Measurements from ENCODE around the gene MSI1. TPM values are rescaled to one million over a fixed set of nuclear protein-coding genes. Genes with fewer than 3 reads are reported as not detected.

Gene MSI1
- total RNA-seq, 1 donor from 2014 or later, result 0.79 TPM

- no peak overlapping the region for H3K27ac Mint-ChIP-seq
- no peaks in the 10 kb centered on the region for H3K9me3 Mint-ChIP-seq
- peak; percentile 89 for DNase-seq
- no peak overlapping the region for H3K4me3 Mint-ChIP-seq
- H3K36me3 Mint-ChIP-seq (ENCODE audit: low read depth), result no peaks in the 10 kb centered on the region
- peaks cover 35% of the 10 kb centered on the region for H3K27me3 Mint-ChIP-seq
- intact Hi-C loops (cut with micrococcal nuclease), result loop anchor here (1.0 to 2.0 kb wide), 2 partner anchors 74 to 82 kb away; partner anchors contain the start of gene COX6A1
- H3K4me1 Mint-ChIP-seq, result no peaks in the 10 kb centered on the region
Observed at GRCh38 chr12:120356567-120357030, 12.4 kb downstream of the MSI1 start.

DNA sequence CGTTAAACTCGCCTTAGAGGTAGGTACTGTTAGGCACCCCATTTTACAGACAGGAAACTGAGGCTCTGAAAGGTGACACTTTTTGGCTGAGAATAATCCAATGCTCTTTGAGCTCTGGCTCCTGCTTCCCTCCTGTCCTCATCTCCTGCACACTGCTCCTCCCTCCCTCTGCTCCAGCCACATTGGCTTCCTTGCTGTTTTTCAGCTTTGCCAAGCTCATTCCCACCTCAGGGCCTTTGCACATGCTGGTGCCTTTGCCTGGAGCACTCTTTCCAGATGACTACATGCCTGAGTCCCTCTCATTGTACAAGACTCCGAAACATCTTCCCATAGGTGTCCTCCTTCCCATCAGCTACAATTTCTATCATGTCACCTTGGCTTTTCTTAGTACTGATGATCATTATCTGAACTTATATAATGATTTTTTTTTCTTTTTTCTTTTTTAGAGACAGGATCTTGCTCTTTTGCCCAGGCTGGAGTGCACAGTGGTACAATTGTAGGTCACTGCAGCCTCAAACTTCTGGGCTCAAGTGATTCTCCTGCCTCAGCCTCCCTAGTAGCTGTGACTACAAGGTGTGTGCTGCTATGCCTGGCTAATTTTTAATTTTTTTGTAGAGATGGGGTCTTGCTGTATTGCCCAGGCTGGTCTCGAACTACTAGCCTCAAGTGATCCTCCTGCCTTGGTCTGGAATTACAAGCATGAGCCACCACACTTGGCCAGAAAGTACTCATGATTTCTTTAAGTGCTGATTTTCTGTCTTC lies 15.2 kb downstream of the MSI1 start:
- Mint-ChIP-seq H3K4me3 (no peak overlapping the region), H3K27me3 (peaks cover 15% of the 10 kb centered on the region), H3K36me3 (ENCODE audit: low read depth) (no peaks in the 10 kb centered on the region), H3K27ac (no peak overlapping the region), H3K9me3 (no peaks in the 10 kb centered on the region), H3K4me1 (no peaks in the 10 kb centered on the region)
- DNase-seq, result no peak
- intact Hi-C loops (cut with micrococcal nuclease), result no loop called here

DNA sequence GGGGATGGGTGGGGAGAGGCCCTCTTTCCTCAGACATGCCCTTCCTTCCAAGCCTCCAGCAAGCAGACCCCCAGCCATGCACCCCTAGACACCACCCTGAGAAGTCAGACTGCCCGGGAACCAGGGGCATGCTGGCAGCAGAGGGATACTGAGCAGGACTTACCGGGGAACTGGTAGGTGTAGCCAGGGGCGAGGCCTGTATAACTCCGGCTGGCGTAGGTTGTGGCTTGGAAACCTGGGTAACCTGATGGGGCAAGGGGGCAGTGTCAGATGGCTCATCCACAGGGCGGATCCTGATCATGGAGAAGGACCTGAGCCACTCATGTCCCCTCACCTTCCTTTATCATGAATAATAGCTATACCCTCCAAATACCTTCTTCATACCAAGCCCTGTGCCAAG lies 15.8 kb downstream of the MSI1 start:
- Mint-ChIP-seq H3K4me3 (no peak overlapping the region), H3K9me3 (no peaks in the 10 kb centered on the region), H3K4me1 (no peaks in the 10 kb centered on the region), H3K36me3 (ENCODE audit: low read depth) (no peaks in the 10 kb centered on the region), H3K27me3 (peaks cover 13% of the 10 kb centered on the region), H3K27ac (no peak overlapping the region)
- intact Hi-C loops (cut with micrococcal nuclease), result no loop called here
- no peak for DNase-seq

DNA sequence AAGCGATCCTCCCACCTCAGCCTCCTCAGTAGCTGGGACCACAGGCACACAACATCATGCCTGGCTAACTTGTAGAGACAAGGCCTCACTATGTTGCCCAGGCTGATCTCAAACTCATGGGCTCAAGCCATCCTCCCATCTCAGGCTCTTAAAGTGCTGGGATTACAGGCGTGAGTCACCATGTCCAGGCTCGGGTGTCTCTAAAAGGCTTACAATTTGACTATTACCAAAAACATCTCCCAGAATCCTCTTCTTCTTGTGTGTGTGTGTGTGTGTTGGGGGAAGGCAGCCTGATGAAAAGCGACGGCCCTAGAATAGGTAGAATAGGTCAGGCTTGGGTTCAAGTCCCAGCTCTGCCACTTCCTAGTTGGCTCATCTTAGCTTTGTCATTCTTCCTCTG lies 16.8 kb downstream of the MSI1 start:
- DNase-seq, result no peak
- Mint-ChIP-seq H3K4me1 (no peaks in the 10 kb centered on the region), H3K36me3 (ENCODE audit: low read depth) (no peaks in the 10 kb centered on the region), H3K27me3 (peaks cover 8% of the 10 kb centered on the region), H3K4me3 (no peak overlapping the region), H3K27ac (no peak overlapping the region), H3K9me3 (no peaks in the 10 kb centered on the region)
- intact Hi-C loops (cut with micrococcal nuclease), result no loop called here

DNA sequence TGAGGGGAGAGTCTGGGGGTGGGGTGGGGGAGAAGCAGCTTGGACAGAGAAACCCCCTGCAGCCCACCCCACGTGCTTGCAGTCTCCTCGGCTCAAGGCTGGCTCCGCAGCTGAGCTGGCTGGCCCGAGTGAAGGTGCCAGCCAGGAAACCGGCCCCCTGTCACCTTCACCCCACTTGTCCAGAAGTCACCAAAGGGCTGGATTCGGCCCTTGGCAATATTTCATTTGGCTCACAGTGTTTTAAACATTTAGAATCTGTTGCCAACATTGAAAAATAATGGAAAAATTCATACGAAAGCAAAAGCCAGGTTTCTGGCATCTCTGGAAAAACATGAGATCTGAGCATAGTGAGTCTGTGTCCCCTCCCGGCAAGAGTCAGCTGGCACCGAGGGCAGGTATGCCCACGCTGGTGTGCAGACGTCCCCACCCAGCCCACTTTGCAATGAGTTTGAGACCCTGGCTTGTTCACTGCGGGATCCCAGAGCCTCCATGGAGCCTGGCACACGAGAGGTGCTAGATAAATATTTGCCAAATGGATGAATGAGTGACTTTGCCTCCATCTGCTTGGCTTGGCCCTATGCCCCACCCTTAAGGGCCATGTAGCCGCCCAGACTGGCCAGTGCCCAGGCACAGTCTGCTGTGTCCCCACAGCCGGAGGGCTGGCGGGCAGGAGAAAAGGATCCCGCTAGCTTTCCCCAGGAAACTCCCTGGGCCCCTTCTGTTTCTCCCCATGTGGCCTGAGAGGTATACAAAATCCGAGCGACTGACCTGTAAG lies 18.2 kb downstream of the MSI1 start:
- H3K27ac Mint-ChIP-seq, result no peak overlapping the region
- H3K4me1 Mint-ChIP-seq, result no peaks in the 10 kb centered on the region
- intact Hi-C loops (cut with micrococcal nuclease), result no loop called here
- H3K36me3 Mint-ChIP-seq (ENCODE audit: low read depth), result no peaks in the 10 kb centered on the region
- peaks cover 4% of the 10 kb centered on the region for H3K27me3 Mint-ChIP-seq
- H3K9me3 Mint-ChIP-seq, result no peaks in the 10 kb centered on the region
- H3K4me3 Mint-ChIP-seq, result no peak overlapping the region
- DNase-seq, result no peak

DNA sequence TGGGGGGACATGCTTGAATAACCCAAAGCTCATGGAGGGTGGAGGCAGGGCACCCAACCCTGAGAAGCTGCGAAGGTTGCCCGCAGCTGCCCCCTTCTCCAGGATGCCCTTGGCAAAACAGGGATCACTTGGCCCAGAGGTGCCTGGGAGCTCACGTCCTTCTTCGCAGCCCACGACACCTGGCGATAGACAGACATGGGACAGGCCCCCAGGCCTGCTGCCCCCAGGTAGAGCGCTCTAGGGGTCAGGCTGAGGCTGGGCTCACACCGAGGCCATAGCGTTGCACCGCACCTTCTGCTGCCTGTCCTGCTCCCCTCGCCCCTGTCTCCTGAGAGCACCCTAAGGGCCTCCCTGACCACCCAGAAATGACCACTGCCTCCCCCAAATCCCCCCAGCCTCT lies 21.2 kb downstream of the MSI1 start:
- Mint-ChIP-seq H3K9me3 (no peaks in the 10 kb centered on the region), H3K4me3 (no peak overlapping the region), H3K27me3 (peaks cover 1% of the 10 kb centered on the region), H3K27ac (no peak overlapping the region), H3K36me3 (ENCODE audit: low read depth) (no peaks in the 10 kb centered on the region), H3K4me1 (no peaks in the 10 kb centered on the region)
- no peak for DNase-seq
- intact Hi-C loops (cut with micrococcal nuclease), result no loop called here

- Mint-ChIP-seq H3K27me3 (no peaks in the 10 kb centered on the region), H3K4me3 (no peak overlapping the region), H3K27ac (no peak overlapping the region), H3K36me3 (ENCODE audit: low read depth) (no peaks in the 10 kb centered on the region), H3K9me3 (no peaks in the 10 kb centered on the region), H3K4me1 (no peaks in the 10 kb centered on the region)
- no peak for DNase-seq
- intact Hi-C loops (cut with micrococcal nuclease), result no loop called here
Observed at GRCh38 chr12:120346681-120347080, 22.3 kb downstream of the MSI1 start.

DNA sequence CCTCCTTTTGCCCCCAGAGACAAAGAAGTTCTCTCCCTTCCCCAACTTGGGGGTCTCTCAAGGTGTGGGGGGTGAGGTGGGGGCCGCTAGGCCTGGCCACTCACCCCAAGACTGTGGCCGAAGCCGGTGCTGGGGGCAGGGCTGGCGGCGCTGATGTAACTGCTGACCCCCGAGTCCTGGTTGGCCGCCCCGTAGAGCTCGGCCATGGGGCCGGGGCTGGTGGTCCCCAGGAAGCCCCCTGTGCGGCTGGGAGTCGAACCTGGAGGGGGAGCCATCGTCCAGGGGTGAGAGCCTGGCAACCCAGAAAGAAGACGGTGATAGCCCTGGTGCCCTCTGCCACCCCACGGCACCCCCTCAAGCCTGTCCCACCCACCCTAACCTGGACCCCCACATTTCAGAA lies 22.9 kb downstream of the MSI1 start:
- intact Hi-C loops (cut with micrococcal nuclease), result no loop called here
- no peaks in the 10 kb centered on the region for H3K9me3 Mint-ChIP-seq
- H3K4me3 Mint-ChIP-seq, result no peak overlapping the region
- H3K27ac Mint-ChIP-seq, result no peak overlapping the region
- H3K36me3 Mint-ChIP-seq (ENCODE audit: low read depth), result no peaks in the 10 kb centered on the region
- H3K4me1 Mint-ChIP-seq, result no peaks in the 10 kb centered on the region
- no peak for DNase-seq
- H3K27me3 Mint-ChIP-seq, result no peaks in the 10 kb centered on the region

GRCh38 chr12:120343692-120344091 lies 25.3 kb downstream of the MSI1 start:
- no peak for DNase-seq
- no peaks in the 10 kb centered on the region for H3K4me1 Mint-ChIP-seq
- H3K4me3 Mint-ChIP-seq, result no peak overlapping the region
- intact Hi-C loops (cut with micrococcal nuclease), result no loop called here
- peaks cover 2% of the 10 kb centered on the region for H3K27me3 Mint-ChIP-seq
- no peak overlapping the region for H3K27ac Mint-ChIP-seq
- H3K36me3 Mint-ChIP-seq (ENCODE audit: low read depth), result no peaks in the 10 kb centered on the region
- no peaks in the 10 kb centered on the region for H3K9me3 Mint-ChIP-seq

GRCh38 chr12:120343039-120343537 lies 25.9 kb downstream of the MSI1 start:
- no peak overlapping the region for H3K27ac Mint-ChIP-seq
- peaks cover 2% of the 10 kb centered on the region for H3K9me3 Mint-ChIP-seq
- no peak overlapping the region for H3K4me3 Mint-ChIP-seq
- H3K36me3 Mint-ChIP-seq (ENCODE audit: low read depth), result no peaks in the 10 kb centered on the region
- DNase-seq, result no peak
- H3K4me1 Mint-ChIP-seq, result no peaks in the 10 kb centered on the region
- peaks cover 2% of the 10 kb centered on the region for H3K27me3 Mint-ChIP-seq
- intact Hi-C loops (cut with micrococcal nuclease), result no loop called here

- Mint-ChIP-seq H3K36me3 (ENCODE audit: low read depth) (no peaks in the 10 kb centered on the region), H3K4me1 (no peaks in the 10 kb centered on the region), H3K27ac (no peak overlapping the region), H3K27me3 (peaks cover 4% of the 10 kb centered on the region), H3K9me3 (peaks cover 9% of the 10 kb centered on the region), H3K4me3 (no peak overlapping the region)
- intact Hi-C loops (cut with micrococcal nuclease), result no loop called here
- DNase-seq, result no peak
Observed at GRCh38 chr12:120342175-120343038, 26.6 kb downstream of the MSI1 start.

- no peaks in the 10 kb centered on the region for H3K36me3 Mint-ChIP-seq (ENCODE audit: low read depth)
- H3K27ac Mint-ChIP-seq, result no peak overlapping the region
- H3K9me3 Mint-ChIP-seq, result peaks cover 20% of the 10 kb centered on the region
- DNase-seq, result no peak
- H3K27me3 Mint-ChIP-seq, result peaks cover 5% of the 10 kb centered on the region
- H3K4me1 Mint-ChIP-seq, result no peaks in the 10 kb centered on the region
- H3K4me3 Mint-ChIP-seq, result no peak overlapping the region
- intact Hi-C loops (cut with micrococcal nuclease), result no loop called here
Observed at GRCh38 chr12:120339256-120339655, 29.7 kb downstream of the MSI1 start.

GRCh38 chr12:120337730-120338129 lies 31.2 kb downstream of the MSI1 start:
- peaks cover 5% of the 10 kb centered on the region for H3K27me3 Mint-ChIP-seq
- peaks cover 20% of the 10 kb centered on the region for H3K9me3 Mint-ChIP-seq
- no peaks in the 10 kb centered on the region for H3K4me1 Mint-ChIP-seq
- no peak overlapping the region for H3K4me3 Mint-ChIP-seq
- no peaks in the 10 kb centered on the region for H3K36me3 Mint-ChIP-seq (ENCODE audit: low read depth)
- DNase-seq, result no peak
- intact Hi-C loops (cut with micrococcal nuclease), result no loop called here
- H3K27ac Mint-ChIP-seq, result no peak overlapping the region

All from activated CD4-positive, alpha-beta T cell treated with anti-CD3 and anti-CD28 coated beads, Interleukin-2, amount 10 ng/mL, durations not matched to agents 24 days and 14 days (primary cell).